Hippocampal formation (tissue), 2 donors: ENCODE results near the gene ZNF296.

Experiments used
- DNase-seq, 2 donors: peaks; one replicate each; lab custom pipeline; 2025; lab: John Stamatoyannopoulos, UW

Gene ZNF296

GRCh38 chr19:45087531-45087930 is 11.3 kb upstream of the ZNF296 start:
- no peak for DNase-seq

GRCh38 chr19:45086480-45086879 is 10.2 kb upstream of the ZNF296 start:
- DNase-seq = no peak

- DNase-seq = no peak
These were observed 5.9 kb upstream of the ZNF296 start for GRCh38 chr19:45082170-45082569.

GRCh38 chr19:45079911-45080370 is 3.7 kb upstream of the ZNF296 start:
- no peak for DNase-seq

- DNase-seq = peak; percentile 64 to 66
These were observed 3.0 kb upstream of the ZNF296 start, which contains the start of gene GEMIN7 for GRCh38 chr19:45079063-45079910. TSS of gene GEMIN7 (plus strand) at chr19:45079260. CDS start at chr19:45090115, 10,855 bp downstream.

GRCh38 chr19:45078390-45079062 is 2.2 kb upstream of the ZNF296 start:
- no peak for DNase-seq

GRCh38 chr19:45076851-45077730 is 813 bp upstream of the ZNF296 start:
- DNase-seq = no peak

- peak; percentile 5 to 62 for DNase-seq
These were observed 813 bp downstream of the ZNF296 start for GRCh38 chr19:45075301-45076028.

GRCh38 chr19:45074744-45075300 is 1.5 kb downstream of the ZNF296 start:
- no peak for DNase-seq

- no peak for DNase-seq
These were observed 4.1 kb downstream of the ZNF296 start for GRCh38 chr19:45071969-45072790.

- DNase-seq = no peak
These were observed 4.7 kb downstream of the ZNF296 start for GRCh38 chr19:45071545-45071938.

- no peak for DNase-seq
These were observed 5.3 kb downstream of the ZNF296 start for GRCh38 chr19:45070861-45071544.

- DNase-seq = no peak
These were observed 6.1 kb downstream of the ZNF296 start for GRCh38 chr19:45070214-45070613.

- no peak for DNase-seq
These were observed 7.2 kb downstream of the ZNF296 start for GRCh38 chr19:45069056-45069455.

- no peak for DNase-seq
These were observed 8.2 kb downstream of the ZNF296 start for GRCh38 chr19:45068041-45068440.

- no peak for DNase-seq
These were observed 9.2 kb downstream of the ZNF296 start for GRCh38 chr19:45066921-45067661.

- DNase-seq = no peak
These were observed 12.2 kb downstream of the ZNF296 start for GRCh38 chr19:45063851-45064801.

GRCh38 chr19:45061965-45062364 is 14.3 kb downstream of the ZNF296 start:
- no peak for DNase-seq
